Activated naive CD8-positive, alpha-beta T cell (primary cell): ENCODE results near the gene TRA2B.
"Not testable (repeated sequence)": the region's sequence is repeated elsewhere in the genome, so short reads cannot be mapped to it uniquely, and the experiment has no call there.

ENCODE experiments used
- H3K27ac Mint-ChIP-seq: one replicate; pipeline ENCODE4 v1.8.0; 2021; ENCODE audit warnings: mixed read lengths
- H3K27me3 Mint-ChIP-seq: one replicate; pipeline ENCODE4 v1.8.0; 2021; ENCODE audit warnings: mixed read lengths
- H3K36me3 Mint-ChIP-seq: one replicate; pipeline ENCODE4 v1.8.0; 2021; ENCODE audit warnings: mixed read lengths
- H3K4me1 Mint-ChIP-seq: one replicate; pipeline ENCODE4 v1.8.0; 2021; ENCODE audit warnings: low read depth, mixed read lengths
- H3K4me3 Mint-ChIP-seq: one replicate; pipeline ENCODE4 v1.8.0; 2021; ENCODE audit warnings: mild to moderate bottlenecking, mixed read lengths
- H3K9me3 Mint-ChIP-seq: one replicate; pipeline ENCODE4 v1.8.0; 2021; ENCODE audit warnings: low read depth, mixed read lengths

TRA2B gene

GRCh38 chr3:185925353-185925752, 12.5 kb downstream of the TRA2B start:
- Mint-ChIP-seq H3K4me1 (peaks cover 76% of the 10 kb centered on the region), H3K9me3 (no peaks in the 10 kb centered on the region), H3K36me3 (peaks cover 33% of the 10 kb centered on the region), H3K4me3 (peak overlapping the region; percentile 64), H3K27me3 (no peaks in the 10 kb centered on the region), H3K27ac (peak overlapping the region; percentile 51)

- Mint-ChIP-seq H3K4me3 (peak overlapping the region; percentile 23), H3K27ac (peak overlapping the region; percentile 77), H3K27me3 (no peaks in the 10 kb centered on the region), H3K36me3 (peaks cover 33% of the 10 kb centered on the region), H3K4me1 (peaks cover 71% of the 10 kb centered on the region), H3K9me3 (no peaks in the 10 kb centered on the region)
Observed at GRCh38 chr3:185924375-185924774, 13.4 kb downstream of the TRA2B start.

GRCh38 chr3:185920184-185920583, 17.6 kb downstream of the TRA2B start:
- no peaks in the 10 kb centered on the region for H3K27me3 Mint-ChIP-seq
- peaks cover 38% of the 10 kb centered on the region for H3K4me1 Mint-ChIP-seq
- H3K27ac Mint-ChIP-seq = no peak overlapping the region
- peaks cover 19% of the 10 kb centered on the region for H3K36me3 Mint-ChIP-seq
- H3K9me3 Mint-ChIP-seq = no peaks in the 10 kb centered on the region
- H3K4me3 Mint-ChIP-seq = no peak overlapping the region

GRCh38 chr3:185916042-185916833, 21.6 kb downstream of the TRA2B start:
- Mint-ChIP-seq H3K4me3 (no peak overlapping the region), H3K4me1 (peaks cover 14% of the 10 kb centered on the region), H3K27ac (peak overlapping the region; percentile 78)

GRCh38 chr3:185915642-185916041, 22.2 kb downstream of the TRA2B start:
- no peaks in the 10 kb centered on the region for H3K27me3 Mint-ChIP-seq
- H3K36me3 Mint-ChIP-seq = peaks cover 17% of the 10 kb centered on the region
- no peaks in the 10 kb centered on the region for H3K9me3 Mint-ChIP-seq
- peak overlapping the region; percentile 4 for H3K4me3 Mint-ChIP-seq
- peak overlapping the region; percentile 79 for H3K27ac Mint-ChIP-seq
- H3K4me1 Mint-ChIP-seq = peaks cover 14% of the 10 kb centered on the region

More at GRCh38 chr3:185916042-185916833, 21.6 kb downstream of the TRA2B start:
- no peaks in the 10 kb centered on the region for H3K27me3 Mint-ChIP-seq
- peaks cover 17% of the 10 kb centered on the region for H3K36me3 Mint-ChIP-seq
- H3K9me3 Mint-ChIP-seq = no peaks in the 10 kb centered on the region

- Mint-ChIP-seq H3K27me3 (no peaks in the 10 kb centered on the region), H3K36me3 (peaks cover 17% of the 10 kb centered on the region), H3K4me3 (peak overlapping the region; percentile 4), H3K9me3 (no peaks in the 10 kb centered on the region), H3K4me1 (peaks cover 17% of the 10 kb centered on the region), H3K27ac (peak overlapping the region; percentile 79)
Observed at GRCh38 chr3:185914911-185915629, 22.7 kb downstream of the TRA2B start.

- Mint-ChIP-seq H3K4me3 (no peak overlapping the region), H3K27ac (peak overlapping the region; percentile 59), H3K27me3 (no peaks in the 10 kb centered on the region), H3K4me1 (peaks cover 12% of the 10 kb centered on the region), H3K9me3 (no peaks in the 10 kb centered on the region), H3K36me3 (peaks cover 15% of the 10 kb centered on the region)
Observed at GRCh38 chr3:185912929-185913901, 24.6 kb downstream of the TRA2B start.

GRCh38 chr3:185912512-185912911, 25.3 kb downstream of the TRA2B start:
- peaks cover 12% of the 10 kb centered on the region for H3K4me1 Mint-ChIP-seq
- H3K9me3 Mint-ChIP-seq = no peaks in the 10 kb centered on the region
- H3K4me3 Mint-ChIP-seq = no peak overlapping the region
- H3K27me3 Mint-ChIP-seq = no peaks in the 10 kb centered on the region
- peaks cover 15% of the 10 kb centered on the region for H3K36me3 Mint-ChIP-seq
- H3K27ac Mint-ChIP-seq = no peak overlapping the region

GRCh38 chr3:185911076-185911448, 26.8 kb downstream of the TRA2B start:
- not testable (repeated sequence) for H3K4me1 Mint-ChIP-seq, H3K27me3 Mint-ChIP-seq, H3K9me3 Mint-ChIP-seq, H3K27ac Mint-ChIP-seq, H3K4me3 Mint-ChIP-seq
- peaks cover 11% of the 10 kb centered on the region for H3K36me3 Mint-ChIP-seq

- H3K27ac Mint-ChIP-seq = peak overlapping the region; percentile 11
- not testable (repeated sequence) for H3K4me1 Mint-ChIP-seq, H3K36me3 Mint-ChIP-seq, H3K9me3 Mint-ChIP-seq, H3K4me3 Mint-ChIP-seq, H3K27me3 Mint-ChIP-seq
Observed at GRCh38 chr3:185910322-185911075, 27.3 kb downstream of the TRA2B start.

- not testable (repeated sequence) for H3K27me3 Mint-ChIP-seq, H3K9me3 Mint-ChIP-seq, H3K27ac Mint-ChIP-seq, H3K36me3 Mint-ChIP-seq, H3K4me3 Mint-ChIP-seq, H3K4me1 Mint-ChIP-seq
Observed at GRCh38 chr3:185909913-185910312, 27.9 kb downstream of the TRA2B start.

GRCh38 chr3:185900228-185900627, 37.6 kb downstream of the TRA2B start:
- H3K4me1 Mint-ChIP-seq = no peaks in the 10 kb centered on the region
- peaks cover 3% of the 10 kb centered on the region for H3K27me3 Mint-ChIP-seq
- no peak overlapping the region for H3K4me3 Mint-ChIP-seq
- no peak overlapping the region for H3K27ac Mint-ChIP-seq
- peaks cover 10% of the 10 kb centered on the region for H3K9me3 Mint-ChIP-seq
- H3K36me3 Mint-ChIP-seq = peaks cover 9% of the 10 kb centered on the region

- no peaks in the 10 kb centered on the region for H3K27me3 Mint-ChIP-seq
- H3K36me3 Mint-ChIP-seq = peaks cover 7% of the 10 kb centered on the region
- no peak overlapping the region for H3K27ac Mint-ChIP-seq
- peaks cover 10% of the 10 kb centered on the region for H3K9me3 Mint-ChIP-seq
- H3K4me3 Mint-ChIP-seq = no peak overlapping the region
- H3K4me1 Mint-ChIP-seq = no peaks in the 10 kb centered on the region
Observed at GRCh38 chr3:185896636-185897035, 41.2 kb downstream of the TRA2B start.

GRCh38 chr3:185887066-185887465, 50.7 kb downstream of the TRA2B start:
- Mint-ChIP-seq H3K36me3 (no peaks in the 10 kb centered on the region), H3K9me3 (no peaks in the 10 kb centered on the region), H3K27me3 (peaks cover 1% of the 10 kb centered on the region), H3K4me3 (no peak overlapping the region), H3K4me1 (no peaks in the 10 kb centered on the region), H3K27ac (no peak overlapping the region)
